Panc1 (cell line): Measurements from ENCODE around the gene P2RY12. TPM values are rescaled to one million over a fixed set of nuclear protein-coding genes. Genes with fewer than 3 reads are reported as not detected.

Experiments used
- ATAC-seq: fragments of 200-7000 bp; cut with Tn5 transposase; 2 replicates; pipeline ENCODE4 v1.9.1; 2020; ENCODE audit warnings: mild to moderate bottlenecking, moderate library complexity
- BruUV-seq: library from RNA; stranded (reverse); fragments of 400-500 nt; replicated peaks from 2 replicates; lab custom pipeline; 2021; lab: Mats Ljungman, UMichigan
- CTCF ChIA-PET: fragments of 300-600 bp; sonication (Branson Sonifier 250); formaldehyde crosslinking; loops from one replicate; lab custom pipeline; 2022; ENCODE audit warnings: antibody characterized with exemption; lab: Charles Lee
- POLR2A ChIA-PET: fragments of 300-600 bp; sonication (Branson Sonifier 250); formaldehyde crosslinking; loops from one replicate; lab custom pipeline; 2022; ENCODE audit warnings: antibody characterized with exemption; lab: Charles Lee
- DNase-seq: peaks from one replicate; pipeline ENCODE4 v3.0.0-alpha.2; 2010; ENCODE audit warnings: low read depth, low spot score
- H3K27ac ChIP-seq: 2 replicates; pipeline ENCODE4 v1.5.1; 2011; ENCODE audit warnings: mild to moderate bottlenecking, low read length, inconsistent platforms
- H3K27me3 ChIP-seq: fragments of 200-500 bp; sonication (Bioruptor generic); 2 replicates; pipeline ENCODE4 v1.6.0; 2014; ENCODE audit warnings: low read length, inconsistent platforms; ENCODE audit not compliant: control insufficient read depth, insufficient read depth
- H3K36me3 ChIP-seq: fragments of 200-500 bp; sonication (Bioruptor generic); 2 replicates; pipeline ENCODE4 v1.5.1; 2014; ENCODE audit warnings: inconsistent platforms, mild to moderate bottlenecking, low read length, moderate library complexity; ENCODE audit not compliant: control insufficient read depth, insufficient read depth
- H3K4me1 ChIP-seq: 2 replicates; pipeline ENCODE4 v1.5.1; 2011; ENCODE audit warnings: inconsistent platforms, mild to moderate bottlenecking, low read length, moderate library complexity; ENCODE audit not compliant: control insufficient read depth, insufficient read depth
- H3K4me3 ChIP-seq, 2 experiments: 2 replicates each; pipeline ENCODE4 v1.5.1; 2011 to 2012; ENCODE audit warnings: low read depth in 2 of 2, low read length in 2 of 2, mild to moderate bottlenecking in 2 of 2, inconsistent platforms in 1 of 2, moderate library complexity in 1 of 2
- H3K9me3 ChIP-seq: fragments of 200-500 bp; sonication (Bioruptor generic); 2 replicates; pipeline ENCODE4 v1.5.1; 2014; ENCODE audit warnings: low read depth, mild to moderate bottlenecking, inconsistent platforms, low read length, moderate library complexity; ENCODE audit not compliant: control insufficient read depth, insufficient read depth
- POLR2AphosphoS5 ChIP-seq: IDR thresholded peaks from 2 replicates; pipeline ENCODE4 v1.6.1; 2012; ENCODE audit warnings: mild to moderate bottlenecking, low read depth, low read length, moderate library complexity
- SIN3A ChIP-seq: IDR thresholded peaks from 2 replicates; pipeline ENCODE4 v1.6.1; 2012; ENCODE audit warnings: low read depth, mild to moderate bottlenecking, low read length, moderate library complexity, borderline replicate concordance; ENCODE audit not compliant: insufficient read depth
- TCF7L2 ChIP-seq: IDR thresholded peaks from 2 replicates; pipeline ENCODE4 v1.6.1; 2011; ENCODE audit warnings: mild to moderate bottlenecking, low read depth, low read length, inconsistent platforms
- in situ Hi-C: cut with HindIII; loops from 2 replicates; pipeline ENCODE4 v1.10.0; 2016; ENCODE audit warnings: low sequenced_read_pairs, low pct_unique_long_range_greater_than_20kb
- intact Hi-C: fragments of 100-400 bp; cut with micrococcal nuclease; formaldehyde crosslinking; loops from one replicate; pipeline ENCODE4 v1.10.0; 2022; ENCODE audit not compliant: unreplicated experiment
- total RNA-seq: library from RNA; stranded (reverse); gene quantifications from one replicate; pipeline ENCODE4 v1.2.1, GENCODE V29; 2021; ENCODE audit not compliant: unreplicated experiment
- TF ChIP-seq, protein P1 (sequence below): fragments of 450-650 bp; IDR thresholded peaks from 2 replicates; pipeline ENCODE4 v1.5.1; 2017; ENCODE audit warnings: mild to moderate bottlenecking
- TF ChIP-seq, protein P2 (sequence below), 2 experiments: IDR thresholded peaks; 2 replicates each; pipeline ENCODE4 v1.6.1; 2011 to 2012; ENCODE audit warnings: low read depth in 2 of 2, control low read depth in 1 of 2, low read length in 1 of 2, mild to moderate bottlenecking in 1 of 2, moderate library complexity in 1 of 2; ENCODE audit not compliant: insufficient read depth in 1 of 2

Gene P2RY12
- total RNA-seq, 1 experiment from 2014 or later, result not detected

DNA sequence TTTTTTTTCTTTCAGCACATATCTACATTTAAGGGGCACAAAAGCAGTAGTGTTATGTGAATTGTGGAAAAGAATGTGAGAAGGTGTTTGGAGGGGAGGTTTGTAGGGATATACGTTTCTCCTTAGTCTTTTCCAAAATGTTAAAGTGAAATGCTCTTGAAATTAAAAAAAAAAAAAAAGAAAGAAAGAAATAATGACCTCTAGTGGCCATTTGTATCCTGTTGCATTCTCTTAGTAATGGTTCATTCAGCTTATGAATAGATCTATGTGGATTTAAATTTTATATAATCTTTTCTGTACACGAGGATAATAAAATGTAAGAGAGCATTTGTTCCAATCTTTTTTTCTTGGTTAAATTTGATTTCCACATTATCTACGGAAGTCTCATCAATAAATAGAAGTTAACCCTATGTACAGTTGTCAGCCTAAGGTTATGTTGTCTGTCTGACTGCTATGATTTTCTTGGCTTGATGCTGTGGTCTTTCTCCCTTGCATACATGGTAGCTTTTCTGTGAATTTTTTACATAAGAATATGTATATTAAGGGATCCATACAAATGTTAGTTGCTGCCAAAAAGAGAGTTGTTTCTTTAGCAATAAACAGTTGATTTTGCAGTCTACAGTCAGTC is 56.9 kb downstream of the P2RY12 start:
- ChIA-PET CTCF (interaction anchor here (0.7 to 0.8 kb wide), 7 partner anchors 84 to 514 kb away, joined by 3 to 11 read pairs (median 5); no protein-coding TSS in a partner anchor), POLR2A (no interaction called here)
- no peak overlapping the region for H3K27ac ChIP-seq
- H3K36me3 ChIP-seq, result no peaks in the 10 kb centered on the region
- no TSS peak for BruUV-seq
- ATAC-seq (no peak), DNase-seq (no peak)
- no peak overlapping the region for H3K4me3 ChIP-seq
- H3K9me3 ChIP-seq, result no peaks in the 10 kb centered on the region
- in situ Hi-C loops, result no loop called here
- intact Hi-C loops, result loop anchor here (5.0 kb wide), 1 partner anchor 35 kb away; no protein-coding TSS in a partner anchor
- 0 out of 2 replicates have a peak, but pooled peaks cover 3% of the 10 kb centered on the region for H3K27me3 ChIP-seq
- H3K4me1 ChIP-seq, result no peaks in the 10 kb centered on the region
- no peak for TF ChIP-seq POLR2AphosphoS5
- TF ChIP-seq, protein P1, sequence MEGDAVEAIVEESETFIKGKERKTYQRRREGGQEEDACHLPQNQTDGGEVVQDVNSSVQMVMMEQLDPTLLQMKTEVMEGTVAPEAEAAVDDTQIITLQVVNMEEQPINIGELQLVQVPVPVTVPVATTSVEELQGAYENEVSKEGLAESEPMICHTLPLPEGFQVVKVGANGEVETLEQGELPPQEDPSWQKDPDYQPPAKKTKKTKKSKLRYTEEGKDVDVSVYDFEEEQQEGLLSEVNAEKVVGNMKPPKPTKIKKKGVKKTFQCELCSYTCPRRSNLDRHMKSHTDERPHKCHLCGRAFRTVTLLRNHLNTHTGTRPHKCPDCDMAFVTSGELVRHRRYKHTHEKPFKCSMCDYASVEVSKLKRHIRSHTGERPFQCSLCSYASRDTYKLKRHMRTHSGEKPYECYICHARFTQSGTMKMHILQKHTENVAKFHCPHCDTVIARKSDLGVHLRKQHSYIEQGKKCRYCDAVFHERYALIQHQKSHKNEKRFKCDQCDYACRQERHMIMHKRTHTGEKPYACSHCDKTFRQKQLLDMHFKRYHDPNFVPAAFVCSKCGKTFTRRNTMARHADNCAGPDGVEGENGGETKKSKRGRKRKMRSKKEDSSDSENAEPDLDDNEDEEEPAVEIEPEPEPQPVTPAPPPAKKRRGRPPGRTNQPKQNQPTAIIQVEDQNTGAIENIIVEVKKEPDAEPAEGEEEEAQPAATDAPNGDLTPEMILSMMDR, result peak; percentile 75; the same call in 1 of the 2 replicates

DNA sequence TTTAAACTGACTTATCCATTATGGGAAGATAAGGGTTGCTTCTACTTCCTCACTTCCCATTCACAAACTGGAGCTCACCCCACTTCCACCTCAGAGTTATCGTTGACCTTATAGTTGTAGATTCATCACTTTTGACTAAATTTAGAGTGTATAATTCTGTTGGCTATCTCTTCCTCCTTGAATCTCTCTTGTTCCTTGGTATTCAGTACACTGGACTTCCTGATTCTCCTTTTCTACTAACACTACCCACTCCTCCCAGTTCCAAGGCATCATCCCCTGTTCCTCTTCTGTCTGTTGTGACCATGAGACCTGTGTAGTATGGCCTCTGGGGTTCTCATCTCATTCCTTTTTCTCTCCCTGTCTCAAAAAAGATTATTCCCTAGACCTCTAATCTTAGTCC is 62.0 kb downstream of the P2RY12 start:
- no peaks in the 10 kb centered on the region for H3K36me3 ChIP-seq
- in situ Hi-C loops, result no loop called here
- no peaks in the 10 kb centered on the region for H3K27me3 ChIP-seq
- no peaks in the 10 kb centered on the region for H3K9me3 ChIP-seq
- H3K27ac ChIP-seq, result no peak overlapping the region
- intact Hi-C loops, result no loop called here
- DNase-seq (no peak), ATAC-seq (no peak)
- BruUV-seq, result no TSS peak
- POLR2A ChIA-PET, result no interaction called here
- CTCF ChIA-PET, result no interaction called here
- no peak for TF ChIP-seq TCF7L2
- TF ChIP-seq, protein P2, sequence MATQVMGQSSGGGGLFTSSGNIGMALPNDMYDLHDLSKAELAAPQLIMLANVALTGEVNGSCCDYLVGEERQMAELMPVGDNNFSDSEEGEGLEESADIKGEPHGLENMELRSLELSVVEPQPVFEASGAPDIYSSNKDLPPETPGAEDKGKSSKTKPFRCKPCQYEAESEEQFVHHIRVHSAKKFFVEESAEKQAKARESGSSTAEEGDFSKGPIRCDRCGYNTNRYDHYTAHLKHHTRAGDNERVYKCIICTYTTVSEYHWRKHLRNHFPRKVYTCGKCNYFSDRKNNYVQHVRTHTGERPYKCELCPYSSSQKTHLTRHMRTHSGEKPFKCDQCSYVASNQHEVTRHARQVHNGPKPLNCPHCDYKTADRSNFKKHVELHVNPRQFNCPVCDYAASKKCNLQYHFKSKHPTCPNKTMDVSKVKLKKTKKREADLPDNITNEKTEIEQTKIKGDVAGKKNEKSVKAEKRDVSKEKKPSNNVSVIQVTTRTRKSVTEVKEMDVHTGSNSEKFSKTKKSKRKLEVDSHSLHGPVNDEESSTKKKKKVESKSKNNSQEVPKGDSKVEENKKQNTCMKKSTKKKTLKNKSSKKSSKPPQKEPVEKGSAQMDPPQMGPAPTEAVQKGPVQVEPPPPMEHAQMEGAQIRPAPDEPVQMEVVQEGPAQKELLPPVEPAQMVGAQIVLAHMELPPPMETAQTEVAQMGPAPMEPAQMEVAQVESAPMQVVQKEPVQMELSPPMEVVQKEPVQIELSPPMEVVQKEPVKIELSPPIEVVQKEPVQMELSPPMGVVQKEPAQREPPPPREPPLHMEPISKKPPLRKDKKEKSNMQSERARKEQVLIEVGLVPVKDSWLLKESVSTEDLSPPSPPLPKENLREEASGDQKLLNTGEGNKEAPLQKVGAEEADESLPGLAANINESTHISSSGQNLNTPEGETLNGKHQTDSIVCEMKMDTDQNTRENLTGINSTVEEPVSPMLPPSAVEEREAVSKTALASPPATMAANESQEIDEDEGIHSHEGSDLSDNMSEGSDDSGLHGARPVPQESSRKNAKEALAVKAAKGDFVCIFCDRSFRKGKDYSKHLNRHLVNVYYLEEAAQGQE (IDR thresholded peaks at IDR 0.05; ENCODE audit: insufficient read depth in 1 of 2, low read depth in 2 of 2, low read length in 1 of 2), result no peak
- TF ChIP-seq POLR2AphosphoS5, result no peak
- TF ChIP-seq, protein P1, result no peak
- TF ChIP-seq SIN3A, result no peak
- no peaks in the 10 kb centered on the region for H3K4me1 ChIP-seq
- no peak overlapping the region for H3K4me3 ChIP-seq
